ENCODE results near the gene ERGIC1.
A peak's percentile ranks its signal among the peaks of the same experiment; 100 is the strongest.
"Not testable (repeated sequence)": the region's sequence is repeated elsewhere in the genome, so short reads cannot be mapped to it uniquely, and the experiment has no call there.

Gene ERGIC1

GRCh38 chr5:172861461-172861860 is 27.4 kb downstream of the ERGIC1 start:
- peaks cover 33 to 42% of the 10 kb centered on the region in 2 donors for H3K4me1 Mint-ChIP-seq (ENCODE audit: low read depth in 2 of 2)
- H3K36me3 Mint-ChIP-seq (ENCODE audit: insufficient read depth) = peaks cover 3% of the 10 kb centered on the region
- H3K9me3 Mint-ChIP-seq = no peaks in the 10 kb centered on the region
- DNase-seq = no peak
- no peaks in the 10 kb centered on the region for H3K27me3 Mint-ChIP-seq
- peak overlapping the region; percentile 65 to 90 for H3K27ac Mint-ChIP-seq
- H3K4me3 Mint-ChIP-seq = peak overlapping the region in 1 of 2 donors; percentile 28
- no peak for ATAC-seq (replicated peaks)

GRCh38 chr5:172862165-172862801 is 28.2 kb downstream of the ERGIC1 start:
- Mint-ChIP-seq H3K4me1 (ENCODE audit: low read depth in 2 of 2) (peaks cover 37 to 45% of the 10 kb centered on the region in 2 donors), H3K27ac (no peak overlapping the region), H3K4me3 (no peak overlapping the region)

GRCh38 chr5:172864171-172864570 is 30.1 kb downstream of the ERGIC1 start:
- H3K27me3 Mint-ChIP-seq; H3K4me3 Mint-ChIP-seq; ATAC-seq (replicated peaks); H3K36me3 Mint-ChIP-seq (ENCODE audit: insufficient read depth); H3K9me3 Mint-ChIP-seq; DNase-seq: not testable (repeated sequence)
- peak overlapping the region in 1 of 2 donors; percentile 46 for H3K27ac Mint-ChIP-seq
- H3K4me1 Mint-ChIP-seq (ENCODE audit: low read depth in 2 of 2) = peaks cover 43 to 50% of the 10 kb centered on the region in 2 donors

More at GRCh38 chr5:172862165-172862801, 28.2 kb downstream of the ERGIC1 start:
- Mint-ChIP-seq H3K27me3 (no peaks in the 10 kb centered on the region), H3K9me3 (no peaks in the 10 kb centered on the region), H3K36me3 (ENCODE audit: insufficient read depth) (peaks cover 3% of the 10 kb centered on the region)
- ATAC-seq (replicated peaks) = peak; percentile 54
- DNase-seq = no peak

GRCh38 chr5:172864747-172865146 is 30.7 kb downstream of the ERGIC1 start:
- Mint-ChIP-seq H3K4me1 (ENCODE audit: low read depth in 2 of 2) (peaks cover 42 to 48% of the 10 kb centered on the region in 2 donors), H3K36me3 (ENCODE audit: insufficient read depth) (peaks cover 3% of the 10 kb centered on the region), H3K9me3 (no peaks in the 10 kb centered on the region), H3K27me3 (no peaks in the 10 kb centered on the region), H3K27ac (no peak overlapping the region), H3K4me3 (no peak overlapping the region)
- ATAC-seq (replicated peaks) = no peak
- no peak for DNase-seq

GRCh38 chr5:172866378-172866777 is 32.3 kb downstream of the ERGIC1 start:
- peaks cover 33 to 36% of the 10 kb centered on the region in 2 donors for H3K4me1 Mint-ChIP-seq (ENCODE audit: low read depth in 2 of 2)
- no peak overlapping the region for H3K4me3 Mint-ChIP-seq
- no peaks in the 10 kb centered on the region for H3K27me3 Mint-ChIP-seq
- no peaks in the 10 kb centered on the region for H3K9me3 Mint-ChIP-seq
- H3K27ac Mint-ChIP-seq = peak overlapping the region in 1 of 2 donors; percentile 3
- DNase-seq = no peak
- no peaks in the 10 kb centered on the region for H3K36me3 Mint-ChIP-seq (ENCODE audit: insufficient read depth)
- no peak for ATAC-seq (replicated peaks)

GRCh38 chr5:172866802-172867748 is 33.0 kb downstream of the ERGIC1 start:
- Mint-ChIP-seq H3K27me3 (no peaks in the 10 kb centered on the region), H3K27ac (peak overlapping the region in 1 of 2 donors; percentile 17), H3K9me3 (no peaks in the 10 kb centered on the region), H3K36me3 (ENCODE audit: insufficient read depth) (no peaks in the 10 kb centered on the region), H3K4me3 (no peak overlapping the region), H3K4me1 (ENCODE audit: low read depth in 2 of 2) (peaks cover 29 to 30% of the 10 kb centered on the region in 2 donors)
- DNase-seq (no peak), ATAC-seq (replicated peaks) (no peak)

GRCh38 chr5:172867761-172868435 is 33.8 kb downstream of the ERGIC1 start:
- peaks cover 22 to 23% of the 10 kb centered on the region in 2 donors for H3K4me1 Mint-ChIP-seq (ENCODE audit: low read depth in 2 of 2)
- no peaks in the 10 kb centered on the region for H3K27me3 Mint-ChIP-seq
- no peaks in the 10 kb centered on the region for H3K36me3 Mint-ChIP-seq (ENCODE audit: insufficient read depth)
- H3K9me3 Mint-ChIP-seq = no peaks in the 10 kb centered on the region
- H3K4me3 Mint-ChIP-seq = no peak overlapping the region
- ATAC-seq (replicated peaks) (no peak), DNase-seq (no peak)
- peak overlapping the region in 1 of 2 donors; percentile 79 for H3K27ac Mint-ChIP-seq

- Mint-ChIP-seq H3K27me3 (no peaks in the 10 kb centered on the region), H3K36me3 (ENCODE audit: insufficient read depth) (peaks cover 3% of the 10 kb centered on the region), H3K9me3 (no peaks in the 10 kb centered on the region), H3K27ac (peak overlapping the region in 1 of 2 donors; percentile 79), H3K4me3 (no peak overlapping the region), H3K4me1 (ENCODE audit: low read depth in 2 of 2) (peaks cover 20 to 27% of the 10 kb centered on the region in 2 donors)
- DNase-seq = no peak
- ATAC-seq (replicated peaks) = no peak
Measured at GRCh38 chr5:172868436-172868923, 34.4 kb downstream of the ERGIC1 start.

- DNase-seq = no peak
Measured at GRCh38 chr5:172868924-172869591, 35.0 kb downstream of the ERGIC1 start.

GRCh38 chr5:172869691-172870090 is 35.6 kb downstream of the ERGIC1 start:
- H3K27me3 Mint-ChIP-seq = no peaks in the 10 kb centered on the region
- no peak overlapping the region for H3K4me3 Mint-ChIP-seq
- ATAC-seq (replicated peaks) = no peak
- no peak for DNase-seq
- no peak overlapping the region for H3K27ac Mint-ChIP-seq
- H3K36me3 Mint-ChIP-seq (ENCODE audit: insufficient read depth) = peaks cover 3% of the 10 kb centered on the region
- H3K4me1 Mint-ChIP-seq (ENCODE audit: low read depth in 2 of 2) = peaks cover 20 to 30% of the 10 kb centered on the region in 2 donors
- no peaks in the 10 kb centered on the region for H3K9me3 Mint-ChIP-seq

More at GRCh38 chr5:172868924-172869591, 35.0 kb downstream of the ERGIC1 start:
- Mint-ChIP-seq H3K4me3 (no peak overlapping the region), H3K27me3 (no peaks in the 10 kb centered on the region), H3K27ac (peak overlapping the region in 1 of 2 donors; percentile 79), H3K9me3 (no peaks in the 10 kb centered on the region), H3K36me3 (ENCODE audit: insufficient read depth) (peaks cover 3% of the 10 kb centered on the region), H3K4me1 (ENCODE audit: low read depth in 2 of 2) (peaks cover 20 to 28% of the 10 kb centered on the region in 2 donors)
- no peak for ATAC-seq (replicated peaks)

- Mint-ChIP-seq H3K4me1 (ENCODE audit: low read depth in 2 of 2) (peaks cover 20 to 30% of the 10 kb centered on the region in 2 donors), H3K4me3 (no peak overlapping the region), H3K9me3 (no peaks in the 10 kb centered on the region), H3K27me3 (no peaks in the 10 kb centered on the region), H3K36me3 (ENCODE audit: insufficient read depth) (peaks cover 3% of the 10 kb centered on the region), H3K27ac (no peak overlapping the region)
- no peak for ATAC-seq (replicated peaks)
- no peak for DNase-seq
Measured at GRCh38 chr5:172870291-172870714, 36.3 kb downstream of the ERGIC1 start.

- peaks cover 3% of the 10 kb centered on the region for H3K36me3 Mint-ChIP-seq (ENCODE audit: insufficient read depth)
- no peaks in the 10 kb centered on the region for H3K9me3 Mint-ChIP-seq
- DNase-seq = no peak
- peaks cover 20 to 26% of the 10 kb centered on the region in 2 donors for H3K4me1 Mint-ChIP-seq (ENCODE audit: low read depth in 2 of 2)
- no peaks in the 10 kb centered on the region for H3K27me3 Mint-ChIP-seq
- H3K27ac Mint-ChIP-seq = no peak overlapping the region
- ATAC-seq (replicated peaks) = no peak
- H3K4me3 Mint-ChIP-seq = no peak overlapping the region
Measured at GRCh38 chr5:172870715-172871461, 36.8 kb downstream of the ERGIC1 start.
